Tibial nerve (tissue), 3 donors: ENCODE results near the gene SNX22.

ENCODE experiments used
- CTCF ChIP-seq, 5 experiments: fragments of 200-600 bp in 3 of 5; fragments of 450-650 bp in 2 of 5; sonication (generic) in 3 of 5; IDR thresholded peaks; one replicate each; pipeline ENCODE4 v1.5.1; 2016 to 2019; ENCODE audit warnings: antibody characterized with exemption in 5 of 5, mild to moderate bottlenecking in 3 of 5, moderate library complexity in 2 of 5
- POLR2A ChIP-seq, 2 donors: fragments of 450-650 bp; IDR thresholded peaks; one replicate each; pipeline ENCODE4 v1.6.1; 2017; ENCODE audit warnings: antibody characterized with exemption in 2 of 2, mild to moderate bottlenecking in 2 of 2, moderate library complexity in 2 of 2

GRCh38 chr15:64182859-64183370 lies 31.4 kb downstream of the SNX22 start:
- TF ChIP-seq CTCF (IDR thresholded peaks at IDR 0.05) (no peak), POLR2A (IDR thresholded peaks at IDR 0.05) (no peak)
